Measurements from ENCODE around the gene PLCB2.

DNA sequence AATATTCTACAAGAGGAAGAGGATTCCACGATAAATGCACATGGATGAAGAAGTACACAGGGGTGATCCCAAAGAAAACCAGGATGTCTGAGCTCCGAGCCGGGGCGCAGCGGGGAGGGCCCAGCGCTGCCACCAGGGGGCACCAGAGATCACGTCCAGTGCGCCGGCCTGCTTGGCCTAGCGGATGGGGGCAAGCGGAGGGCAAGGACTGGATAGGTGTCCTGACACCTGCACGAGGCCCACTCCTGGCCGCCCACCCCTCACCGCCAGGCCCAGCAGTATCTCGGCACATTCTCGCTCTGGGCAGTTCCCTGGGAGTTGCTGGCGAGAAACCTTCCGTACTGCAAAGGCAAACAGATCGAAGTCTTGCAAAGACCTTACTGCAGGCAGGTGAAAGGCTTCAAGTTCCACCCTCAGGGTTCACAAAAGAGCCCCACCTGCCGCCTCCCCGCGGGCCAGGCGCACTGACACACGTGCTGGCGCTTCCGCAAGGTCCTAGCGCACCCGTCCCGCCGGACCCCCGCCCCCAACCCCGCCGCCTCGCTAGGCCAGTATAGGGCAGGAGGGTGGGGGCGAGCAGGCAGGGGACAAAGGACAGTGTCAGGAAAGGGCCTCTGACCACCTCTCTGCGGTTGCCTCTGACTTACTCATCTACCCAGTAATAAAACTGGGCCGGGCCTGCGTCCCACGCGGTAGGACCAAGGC is 28.1 kb downstream of the PLCB2 start:
- peak; percentile 89 for TF ChIP-seq CTCF (conservative IDR thresholded peaks at IDR 0.05)
- no peak for TF ChIP-seq EZH2 (IDR thresholded peaks at IDR 0.05; ENCODE audit: low read depth)
